ENCODE results near the gene CXCL13.
"Not testable (repeated sequence)": the region's sequence is repeated elsewhere in the genome, so short reads cannot be mapped to it uniquely, and the experiment has no call there.

Gene CXCL13

GRCh38 chr4:77653162-77653758 lies 47.6 kb downstream of the CXCL13 start:
- no peaks in the 10 kb centered on the region for H3F3A ChIP-seq (ENCODE audit: insufficient read depth)
- H3K9me3 ChIP-seq (ENCODE audit: insufficient read depth, low read length), result no peaks in the 10 kb centered on the region
- no peak overlapping the region for H2AFZ ChIP-seq (ENCODE audit: low read depth, low read length, severe bottlenecking)
- H3K27ac ChIP-seq (ENCODE audit: low read depth, low read length), result no peak overlapping the region
- H3K79me2 ChIP-seq (ENCODE audit: insufficient read depth, low read length), result no peaks in the 10 kb centered on the region
- H3K27me3 ChIP-seq (ENCODE audit: low read length), result no peaks in the 10 kb centered on the region
- no peak overlapping the region for H3K4me3 ChIP-seq (ENCODE audit: insufficient read depth, low read length, poor library complexity, severe bottlenecking)
- no peaks in the 10 kb centered on the region for H4K20me1 ChIP-seq (ENCODE audit: low read depth, low read length)
- no peaks in the 10 kb centered on the region for H3K36me3 ChIP-seq (ENCODE audit: low read length)
- H3K9me2 ChIP-seq (replicated peaks; ENCODE audit: insufficient read depth, low read length), result no peaks in the 10 kb centered on the region
- TF ChIP-seq CTCF (IDR thresholded peaks at IDR 0.05; ENCODE audit: insufficient read depth, low read length, poor library complexity, severe bottlenecking), result no peak
- no peak for TF ChIP-seq EZH2phosphoT487 (conservative IDR thresholded peaks at IDR 0.05; ENCODE audit: low read length)
- no peak overlapping the region for H3K4me2 ChIP-seq (ENCODE audit: low read depth, low read length, poor library complexity, severe bottlenecking)
- H3K9ac ChIP-seq (ENCODE audit: low read length), result no peak overlapping the region

GRCh38 chr4:77660318-77660717 lies 54.7 kb downstream of the CXCL13 start:
- H3K9me3 ChIP-seq (ENCODE audit: insufficient read depth, low read length); H3K27me3 ChIP-seq (ENCODE audit: low read length); H3K9me2 ChIP-seq (replicated peaks; ENCODE audit: insufficient read depth, low read length); H3K79me2 ChIP-seq (ENCODE audit: insufficient read depth, low read length); H3F3A ChIP-seq (ENCODE audit: insufficient read depth); H3K36me3 ChIP-seq (ENCODE audit: low read length); H4K20me1 ChIP-seq (ENCODE audit: low read depth, low read length); H3K4me3 ChIP-seq (ENCODE audit: insufficient read depth, low read length, poor library complexity, severe bottlenecking); H3K9ac ChIP-seq (ENCODE audit: low read length); H3K4me2 ChIP-seq (ENCODE audit: low read depth, low read length, poor library complexity, severe bottlenecking); H2AFZ ChIP-seq (ENCODE audit: low read depth, low read length, severe bottlenecking); H3K27ac ChIP-seq (ENCODE audit: low read depth, low read length): not testable (repeated sequence)
